ENCODE measurements around the gene NR5A1.

DNA sequence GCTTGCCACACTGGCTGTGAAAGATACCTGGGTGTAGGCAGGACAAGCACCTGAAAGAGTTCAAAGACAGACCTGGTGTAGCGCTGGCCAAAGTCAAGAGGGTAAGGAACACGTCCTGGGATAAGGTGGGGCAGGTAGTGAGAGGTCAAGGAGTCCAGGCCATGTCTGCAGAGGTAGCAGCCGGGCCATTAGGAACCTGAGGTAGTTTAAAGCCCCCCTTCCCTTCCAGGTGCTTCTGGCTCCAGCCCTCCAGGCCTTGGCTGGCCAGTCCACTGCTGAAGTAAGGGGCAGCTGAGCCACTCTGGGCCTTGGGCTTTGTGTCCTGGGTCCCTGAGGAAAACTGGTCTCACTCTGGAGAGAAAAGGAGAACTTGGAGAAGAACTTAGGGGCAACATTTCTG is 13.9 kb upstream of the NR5A1 start:
- TF ChIP-seq, protein P1, sequence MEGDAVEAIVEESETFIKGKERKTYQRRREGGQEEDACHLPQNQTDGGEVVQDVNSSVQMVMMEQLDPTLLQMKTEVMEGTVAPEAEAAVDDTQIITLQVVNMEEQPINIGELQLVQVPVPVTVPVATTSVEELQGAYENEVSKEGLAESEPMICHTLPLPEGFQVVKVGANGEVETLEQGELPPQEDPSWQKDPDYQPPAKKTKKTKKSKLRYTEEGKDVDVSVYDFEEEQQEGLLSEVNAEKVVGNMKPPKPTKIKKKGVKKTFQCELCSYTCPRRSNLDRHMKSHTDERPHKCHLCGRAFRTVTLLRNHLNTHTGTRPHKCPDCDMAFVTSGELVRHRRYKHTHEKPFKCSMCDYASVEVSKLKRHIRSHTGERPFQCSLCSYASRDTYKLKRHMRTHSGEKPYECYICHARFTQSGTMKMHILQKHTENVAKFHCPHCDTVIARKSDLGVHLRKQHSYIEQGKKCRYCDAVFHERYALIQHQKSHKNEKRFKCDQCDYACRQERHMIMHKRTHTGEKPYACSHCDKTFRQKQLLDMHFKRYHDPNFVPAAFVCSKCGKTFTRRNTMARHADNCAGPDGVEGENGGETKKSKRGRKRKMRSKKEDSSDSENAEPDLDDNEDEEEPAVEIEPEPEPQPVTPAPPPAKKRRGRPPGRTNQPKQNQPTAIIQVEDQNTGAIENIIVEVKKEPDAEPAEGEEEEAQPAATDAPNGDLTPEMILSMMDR (IDR thresholded peaks at IDR 0.05; ENCODE audit: insufficient read depth, low read length, poor library complexity, severe bottlenecking): no peak
- no peak for TF ChIP-seq EZH2phosphoT487 (conservative IDR thresholded peaks at IDR 0.05; ENCODE audit: low read length)
